PC-3 (cell line): ENCODE results near the gene ANKDD1A. TPM values are rescaled to one million over a fixed set of nuclear protein-coding genes. Genes with fewer than 3 reads are reported as not detected.

ENCODE experiments used
- ATAC-seq: fragments of 200-7000 bp; cut with Tn5 transposase; 2 replicates; pipeline ENCODE4 v1.9.1; 2020; ENCODE audit warnings: mild to moderate bottlenecking, moderate library complexity
- BruUV-seq: library from RNA; stranded (reverse); fragments of 400-500 nt; replicated peaks from 2 replicates; lab custom pipeline; 2021; lab: Mats Ljungman, UMichigan
- CTCF ChIA-PET: fragments of 300-600 bp; sonication (Branson Sonifier 250); formaldehyde crosslinking; loops from one replicate; lab custom pipeline; 2022; ENCODE audit warnings: antibody characterized with exemption; lab: Charles Lee
- POLR2A ChIA-PET: fragments of 300-600 bp; sonication (Branson Sonifier 250); formaldehyde crosslinking; loops from one replicate; lab custom pipeline; 2022; ENCODE audit warnings: antibody characterized with exemption; ENCODE audit not compliant: unreplicated experiment; lab: Charles Lee
- DNase-seq: peaks from one replicate; pipeline ENCODE4 v3.0.0-alpha.2; 2015
- H2AFZ ChIP-seq: fragments of 300-600 bp; sonication (generic); 2 replicates; pipeline ENCODE4 v1.6.0; 2016; ENCODE audit warnings: antibody characterized with exemption, low read length
- H3F3A ChIP-seq: fragments of 300-600 bp; sonication (generic); one replicate; pipeline ENCODE4 v1.6.0; 2017; ENCODE audit warnings: antibody characterized with exemption, low read length, control low read depth, mild to moderate bottlenecking; ENCODE audit not compliant: unreplicated experiment
- H3K27ac ChIP-seq: fragments of 300-600 bp; sonication (generic); 2 replicates; pipeline ENCODE4 v1.5.1; 2016; ENCODE audit warnings: mild to moderate bottlenecking, low read length
- H3K27me3 ChIP-seq: fragments of 300-600 bp; sonication (generic); 2 replicates; pipeline ENCODE4 v1.6.1; 2016; ENCODE audit warnings: low read length, mixed read lengths
- H3K36me3 ChIP-seq: fragments of 300-600 bp; sonication (generic); 2 replicates; pipeline ENCODE4 v1.6.1; 2016; ENCODE audit warnings: low read depth, mixed run types, low read length, mixed read lengths
- H3K4me1 ChIP-seq: fragments of 300-600 bp; sonication (generic); 2 replicates; pipeline ENCODE4 v1.5.1; 2016; ENCODE audit warnings: low read length; ENCODE audit not compliant: insufficient read depth
- H3K4me2 ChIP-seq: fragments of 300-600 bp; sonication (generic); 2 replicates; pipeline ENCODE4 v1.6.0; 2016; ENCODE audit warnings: low read length
- H3K4me3 ChIP-seq: fragments of 300-600 bp; sonication (generic); 2 replicates; pipeline ENCODE4 v1.5.1; 2016; ENCODE audit warnings: mild to moderate bottlenecking, low read length, mixed read lengths
- H3K79me2 ChIP-seq: fragments of 300-600 bp; sonication (generic); 2 replicates; pipeline ENCODE4 v1.6.1; 2017; ENCODE audit warnings: low read length, mixed read lengths
- H3K9ac ChIP-seq: fragments of 300-600 bp; sonication (generic); 2 replicates; pipeline ENCODE4 v1.6.0; 2016; ENCODE audit warnings: mild to moderate bottlenecking, low read length
- H3K9me2 ChIP-seq: fragments of 300-600 bp; sonication (generic); replicated peaks from 2 replicates; pipeline ENCODE4 v1.6.1; 2016; ENCODE audit warnings: mixed run types, low read length, mixed read lengths
- H3K9me3 ChIP-seq: fragments of 300-600 bp; sonication (generic); 2 replicates; pipeline ENCODE4 v1.6.1; 2016; ENCODE audit warnings: low read length, mixed read lengths
- H4K20me1 ChIP-seq: fragments of 300-600 bp; sonication (generic); 2 replicates; pipeline ENCODE4 v1.6.1; 2016; ENCODE audit warnings: low read length, mixed read lengths
- CTCF ChIP-seq: fragments of 300-600 bp; sonication (generic); conservative IDR thresholded peaks from 2 replicates; pipeline ENCODE4 v1.5.1; 2017; ENCODE audit warnings: antibody characterized with exemption, low read depth, mild to moderate bottlenecking, low read length
- EZH2 ChIP-seq: fragments of 300-600 bp; sonication (generic); IDR thresholded peaks from one replicate; pipeline ENCODE4 v1.6.1; 2017; ENCODE audit warnings: antibody characterized with exemption, mild to moderate bottlenecking, low read length; ENCODE audit not compliant: unreplicated experiment
- EZH2phosphoT487 ChIP-seq: fragments of 300-600 bp; sonication (generic); IDR thresholded peaks from 2 replicates; pipeline ENCODE4 v1.6.1; 2018; ENCODE audit warnings: mild to moderate bottlenecking, antibody characterized with exemption, low read length, borderline replicate concordance
- intact Hi-C: fragments of 100-400 bp; cut with micrococcal nuclease; formaldehyde crosslinking; loops from 2 replicates; pipeline ENCODE4 v1.9.0; 2023
- total RNA-seq: library from RNA; depleted of rRNA; stranded (reverse); fragments of >200 nt; gene quantifications from 2 replicates; pipeline ENCODE4 v1.2.3, GENCODE V29; 2014

The ANKDD1A gene
- total RNA-seq, 1 experiment from 2014 or later, result 8.9 TPM

GRCh38 chr15:64915518-64916227 is 4.0 kb downstream of the ANKDD1A start:
- H3K4me3 ChIP-seq, result no peak overlapping the region
- no TSS peak for BruUV-seq
- DNase-seq (no peak), ATAC-seq (no peak)
- H3F3A ChIP-seq, result no peaks in the 10 kb centered on the region
- H3K79me2 ChIP-seq, result no peaks in the 10 kb centered on the region
- no peak overlapping the region for H3K27ac ChIP-seq
- no peaks in the 10 kb centered on the region for H3K4me1 ChIP-seq
- H3K36me3 ChIP-seq, result no peaks in the 10 kb centered on the region
- no peaks in the 10 kb centered on the region for H3K27me3 ChIP-seq
- ChIA-PET POLR2A (interaction anchor here (0.6 kb wide), 1 partner anchor 90 kb away, joined by 3 read pairs; the partner anchor contains the start of gene PIF1), CTCF (no interaction called here)
- no peak overlapping the region for H3K9ac ChIP-seq
- no peaks in the 10 kb centered on the region for H3K9me3 ChIP-seq
- intact Hi-C loops, result no loop called here
- no peak for TF ChIP-seq EZH2phosphoT487
- no peak for TF ChIP-seq EZH2
- no peak for TF ChIP-seq CTCF
- no peak overlapping the region for H2AFZ ChIP-seq
- no peaks in the 10 kb centered on the region for H4K20me1 ChIP-seq
- no peaks in the 10 kb centered on the region for H3K9me2 ChIP-seq
- no peak overlapping the region for H3K4me2 ChIP-seq

GRCh38 chr15:64916365-64916764 is 4.7 kb downstream of the ANKDD1A start:
- Histone ChIP-seq H3K4me3 (no peak overlapping the region), H3K27me3 (no peaks in the 10 kb centered on the region), H3K27ac (no peak overlapping the region), H4K20me1 (no peaks in the 10 kb centered on the region), H3K4me1 (peaks cover 5% of the 10 kb centered on the region), H3K79me2 (no peaks in the 10 kb centered on the region), H3K9me3 (no peaks in the 10 kb centered on the region), H3F3A (no peaks in the 10 kb centered on the region), H3K36me3 (no peaks in the 10 kb centered on the region), H3K4me2 (no peak overlapping the region), H3K9ac (no peak overlapping the region), H2AFZ (no peak overlapping the region), H3K9me2 (no peaks in the 10 kb centered on the region)
- no peak for TF ChIP-seq CTCF
- no peak for TF ChIP-seq EZH2
- TF ChIP-seq EZH2phosphoT487, result no peak
- no peak for ATAC-seq
- intact Hi-C loops, result no loop called here
- no peak for DNase-seq
- ChIA-PET CTCF (no interaction called here), POLR2A (no interaction called here)
- no TSS peak for BruUV-seq

GRCh38 chr15:64917211-64917610 is 5.5 kb downstream of the ANKDD1A start:
- ATAC-seq (no peak), DNase-seq (no peak)
- TF ChIP-seq CTCF, result no peak
- no peak for TF ChIP-seq EZH2
- TF ChIP-seq EZH2phosphoT487, result no peak
- no TSS peak for BruUV-seq
- Histone ChIP-seq H2AFZ (no peak overlapping the region), H3F3A (no peaks in the 10 kb centered on the region), H3K9me3 (no peaks in the 10 kb centered on the region), H3K79me2 (no peaks in the 10 kb centered on the region), H3K36me3 (no peaks in the 10 kb centered on the region), H3K9ac (no peak overlapping the region), H3K27me3 (no peaks in the 10 kb centered on the region), H3K27ac (no peak overlapping the region), H3K9me2 (no peaks in the 10 kb centered on the region), H3K4me2 (no peak overlapping the region), H4K20me1 (no peaks in the 10 kb centered on the region), H3K4me3 (no peak overlapping the region), H3K4me1 (peaks cover 12% of the 10 kb centered on the region)
- ChIA-PET POLR2A (no interaction called here), CTCF (no interaction called here)
- intact Hi-C loops, result no loop called here
